Pancreas (tissue), 10 donors: ENCODE results near the gene YRDC. TPM values are rescaled to one million over a fixed set of nuclear protein-coding genes. Genes with fewer than 3 reads are reported as not detected.

Source experiments
- ATAC-seq, 4 donors: fragments of 200-7000 bp; cut with Tn5 transposase; one replicate each; pipeline versions ENCODE4 v1.8.0 to v1.9.1; 2020; ENCODE audit warnings: mild to moderate bottlenecking in 4 of 4, moderate library complexity in 4 of 4
- DNase-seq, 6 donors: peaks; one replicate each; pipeline ENCODE4 v3.0.0-alpha.2; 2020
- FAIRE-seq: peaks from 2 replicates; lab custom pipeline; 2012; peaks lifted over from hg19 to GRCh38; lab: Jason Lieb, UNC
- H3K27ac ChIP-seq, 4 donors: fragments of 200-600 bp; sonication (generic); 1 replicate in 3 of 4; 2 replicates in 1 of 4; pipeline versions ENCODE4 v1.5.0 to v1.8.0; 2020
- H3K27me3 ChIP-seq, 4 donors: fragments of 200-600 bp; one replicate each; pipeline ENCODE4 v1.8.0; 2021
- H3K36me3 ChIP-seq, 3 donors: fragments of 200-600 bp; sonication (generic) in 1 of 3; one replicate each; pipeline versions ENCODE4 v1.5.0 to v1.8.0; 2020 to 2021
- H3K4me1 ChIP-seq, 3 donors: fragments of 200-600 bp; one replicate each; pipeline ENCODE4 v1.8.0; 2021
- H3K4me3 ChIP-seq, 4 donors: fragments of 200-600 bp; sonication (generic) in 2 of 4; one replicate each; pipeline versions ENCODE4 v1.5.0 to v1.8.0; 2020 to 2021
- H3K9me3 ChIP-seq, 4 donors: fragments of 200-600 bp; one replicate each; pipeline ENCODE4 v1.8.0; 2021
- WGBS, 2 donors: extraction: QIAGEN DNeasy Blood & Tissue Kit; methylation state at CpG; one replicate each; pipeline ENCODE4 v1.1.7; 2013; 5-methylcytosine and 5-hydroxymethylcytosine counted together
- intact Hi-C, 3 donors: fragments of 100-400 bp; cut with DNase I; formaldehyde crosslinking; loops; one replicate each; pipeline versions ENCODE4 v1.11.1 to v1.14.2; 2022
- polyA plus RNA-seq, 2 donors: library from polyadenylated mRNA; stranded (reverse); fragments of 200-250 nt; gene quantifications; one replicate each; pipeline ENCODE4 v1.2.3, GENCODE V29; 2013
- total RNA-seq, 6 donors: library from RNA; stranded (reverse); fragmentation: NEBNext Ultra II Directional in 4 of 6; extraction: Animal tissue kit (Norgen Biotek cat#: 25700) in 4 of 6; gene quantifications; one replicate each; pipeline versions ENCODE4 v1.2.1 to v1.2.4, GENCODE V29; 2021 to 2023
- TF ChIP-seq, protein P1 (sequence below), 4 donors: fragments of 200-600 bp; sonication (generic) in 3 of 4; IDR thresholded peaks; one replicate each; pipeline versions ENCODE4 v1.5.0 to v1.8.0; 2021; ENCODE audit warnings: antibody characterized with exemption in 4 of 4
- donor health status: healthy with polysubstance abuse.
- donor health status: DM: no; HTN: no; CAD: no; lungs with moderate emphysema.
- donor health status: DM: no; HTN: no; CAD: no.
- donor health status: control.
- donor health status: control.
- donor health status: Bipolar disorder and iron deficiency.
- donor health status: DM: yes; HTN: yes; CAD: no.
- donor health status: DM: no; HTN: no; CAD: no.
- donor health status: DM: no; HTN: no; CAD: no.
- donor health status: DM: yes; HTN: yes; CAD: no.

The YRDC gene
- total and polyA plus RNA-seq, 8 donors: 4.8 to 11.9 (median 6.2) TPM

DNA sequence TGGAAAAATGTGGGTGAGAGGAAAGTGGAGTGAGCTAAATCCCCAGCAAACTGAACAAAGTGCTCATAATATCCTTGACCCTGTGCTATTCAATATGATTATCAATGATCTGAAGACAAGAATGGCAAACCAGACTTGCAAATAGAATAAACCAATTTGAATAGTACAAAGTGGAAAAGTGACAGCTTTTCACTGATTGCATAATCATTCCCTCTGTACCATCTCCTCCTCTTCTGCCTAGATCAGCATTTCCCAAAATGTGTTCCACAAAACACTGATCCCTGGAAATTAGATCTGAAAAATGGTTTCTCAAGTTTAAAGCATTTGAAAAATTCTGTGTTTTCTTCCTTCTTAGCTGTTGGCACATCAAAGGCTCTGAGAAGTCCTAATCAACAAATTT is 43.3 kb upstream of the YRDC start:
- Histone ChIP-seq H3K36me3 (no peaks in the 10 kb centered on the region), H3K4me1 (peaks cover 0 to 15% (median 0%) of the 10 kb centered on the region in 3 donors), H3K9me3 (no peaks in the 10 kb centered on the region), H3K4me3 (no peak overlapping the region), H3K27me3 (no peaks in the 10 kb centered on the region), H3K27ac (no peak overlapping the region)
- DNase-seq: no peak
- no peak for ATAC-seq
- intact Hi-C loops: no loop called here
- no peak for FAIRE-seq
- TF ChIP-seq, protein P1, sequence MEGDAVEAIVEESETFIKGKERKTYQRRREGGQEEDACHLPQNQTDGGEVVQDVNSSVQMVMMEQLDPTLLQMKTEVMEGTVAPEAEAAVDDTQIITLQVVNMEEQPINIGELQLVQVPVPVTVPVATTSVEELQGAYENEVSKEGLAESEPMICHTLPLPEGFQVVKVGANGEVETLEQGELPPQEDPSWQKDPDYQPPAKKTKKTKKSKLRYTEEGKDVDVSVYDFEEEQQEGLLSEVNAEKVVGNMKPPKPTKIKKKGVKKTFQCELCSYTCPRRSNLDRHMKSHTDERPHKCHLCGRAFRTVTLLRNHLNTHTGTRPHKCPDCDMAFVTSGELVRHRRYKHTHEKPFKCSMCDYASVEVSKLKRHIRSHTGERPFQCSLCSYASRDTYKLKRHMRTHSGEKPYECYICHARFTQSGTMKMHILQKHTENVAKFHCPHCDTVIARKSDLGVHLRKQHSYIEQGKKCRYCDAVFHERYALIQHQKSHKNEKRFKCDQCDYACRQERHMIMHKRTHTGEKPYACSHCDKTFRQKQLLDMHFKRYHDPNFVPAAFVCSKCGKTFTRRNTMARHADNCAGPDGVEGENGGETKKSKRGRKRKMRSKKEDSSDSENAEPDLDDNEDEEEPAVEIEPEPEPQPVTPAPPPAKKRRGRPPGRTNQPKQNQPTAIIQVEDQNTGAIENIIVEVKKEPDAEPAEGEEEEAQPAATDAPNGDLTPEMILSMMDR (IDR thresholded peaks at IDR 0.05): no peak

DNA sequence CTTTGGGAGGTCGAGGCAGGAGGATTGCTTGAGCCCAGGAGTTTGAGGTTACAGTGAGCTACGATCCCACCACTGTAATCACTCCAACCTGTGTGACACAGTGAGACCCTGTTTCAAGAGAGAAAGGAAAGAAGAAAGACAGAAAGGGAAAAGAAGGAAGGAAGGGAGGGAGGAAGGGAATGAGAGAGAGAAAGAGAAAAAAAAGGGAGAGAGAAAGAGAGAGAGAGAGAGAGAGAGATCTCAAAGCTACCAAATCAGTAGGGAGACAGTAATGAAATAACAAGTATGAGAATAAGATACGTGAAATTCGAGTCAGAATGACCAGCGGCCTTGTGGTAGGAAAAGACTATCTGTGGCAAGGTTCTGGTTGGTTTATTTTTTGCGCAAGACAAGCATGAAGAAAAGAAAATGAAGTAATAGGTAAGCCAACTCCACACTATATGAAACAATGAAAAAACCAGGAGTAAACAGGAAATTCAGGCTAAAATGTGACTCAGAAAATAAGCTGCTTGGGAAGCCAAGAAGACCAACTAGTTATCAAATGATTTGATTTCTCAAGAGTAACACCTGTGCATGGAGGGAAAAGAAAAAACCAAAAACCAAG is 42.4 kb upstream of the YRDC start:
- H3K4me1 ChIP-seq: peaks cover 0 to 15% (median 0%) of the 10 kb centered on the region in 3 donors
- H3K27ac ChIP-seq: no peak overlapping the region
- TF ChIP-seq, protein P1 (IDR thresholded peaks at IDR 0.05): no peak
- H3K36me3 ChIP-seq: no peaks in the 10 kb centered on the region
- FAIRE-seq (no peak), DNase-seq (no peak), ATAC-seq (no peak)
- no peaks in the 10 kb centered on the region for H3K9me3 ChIP-seq
- 89 to 93% methylated on average over 6 of the region's 6 CpGs for WGBS, 2 donors
- H3K4me3 ChIP-seq: no peak overlapping the region
- H3K27me3 ChIP-seq: no peaks in the 10 kb centered on the region
- intact Hi-C loops: no loop called here

- DNase-seq: no peak
- 88 to 91% methylated on average over 3 of the region's 3 CpGs for WGBS, 2 donors
- no peaks in the 10 kb centered on the region for H3K27me3 ChIP-seq
- H3K4me1 ChIP-seq: peaks cover 0 to 22% (median 0%) of the 10 kb centered on the region in 3 donors
- H3K4me3 ChIP-seq: no peak overlapping the region
- ATAC-seq: no peak
- FAIRE-seq: no peak
- no peaks in the 10 kb centered on the region for H3K36me3 ChIP-seq
- TF ChIP-seq, protein P1 (IDR thresholded peaks at IDR 0.05): no peak
- H3K9me3 ChIP-seq: no peaks in the 10 kb centered on the region
- no peak overlapping the region for H3K27ac ChIP-seq
- intact Hi-C loops: no loop called here
Measured at GRCh38 chr1:37849480-37849879, 41.5 kb upstream of the YRDC start.

DNA sequence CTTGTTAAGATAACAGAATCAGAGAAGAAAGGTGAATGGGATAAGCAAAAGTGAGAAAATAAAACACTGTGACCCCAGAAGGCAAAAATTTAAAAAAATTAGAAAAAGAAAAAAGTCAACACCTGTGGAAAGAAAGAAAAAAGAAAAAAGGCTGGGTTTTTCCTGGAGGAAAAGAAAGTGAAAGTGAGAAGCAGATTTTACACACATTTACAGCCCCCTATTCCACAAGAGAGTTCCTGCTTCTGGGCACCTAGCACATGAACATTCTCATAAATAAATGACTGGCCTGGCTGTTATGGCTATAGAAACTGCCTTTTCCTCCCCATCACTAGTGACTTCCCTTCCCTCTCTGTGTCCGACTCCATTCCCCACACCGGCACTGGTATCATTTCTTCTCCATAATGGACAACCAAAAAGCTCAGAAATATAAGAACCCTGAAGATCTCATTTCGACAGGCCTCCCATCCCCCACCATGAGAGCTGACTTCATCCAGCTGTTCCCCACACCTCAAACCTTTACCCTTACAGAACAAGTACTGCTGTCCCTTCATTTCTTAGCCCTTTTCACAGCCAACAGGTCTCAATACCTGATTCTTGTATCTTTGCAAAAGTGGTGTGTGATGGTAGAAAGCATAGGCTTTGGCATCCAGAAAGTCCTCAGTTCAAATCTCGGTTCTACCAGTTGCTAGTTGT is 38.8 kb upstream of the YRDC start:
- Histone ChIP-seq H3K27ac (peak overlapping the region in 1 of 4 donors; percentile 14), H3K36me3 (no peaks in the 10 kb centered on the region), H3K27me3 (no peaks in the 10 kb centered on the region), H3K4me1 (peaks cover 0 to 22% (median 0%) of the 10 kb centered on the region in 3 donors), H3K9me3 (no peaks in the 10 kb centered on the region), H3K4me3 (no peak overlapping the region)
- intact Hi-C loops: no loop called here
- peak in 1 of 4 donors; percentile 40 for ATAC-seq
- WGBS, 2 donors: 88 to 89% methylated on average over 4 of the region's 4 CpGs
- TF ChIP-seq, protein P1 (IDR thresholded peaks at IDR 0.05): no peak
- DNase-seq: no peak
- no peak for FAIRE-seq

- H3K27ac ChIP-seq: no peak overlapping the region
- H3K27me3 ChIP-seq: no peaks in the 10 kb centered on the region
- intact Hi-C loops: no loop called here
- DNase-seq (no peak), ATAC-seq (no peak), FAIRE-seq (no peak)
- no peaks in the 10 kb centered on the region for H3K9me3 ChIP-seq
- no peaks in the 10 kb centered on the region for H3K36me3 ChIP-seq
- WGBS, 2 donors: 68 to 74% methylated on average over 3 of the region's 3 CpGs
- H3K4me1 ChIP-seq: peaks cover 0 to 15% (median 0%) of the 10 kb centered on the region in 3 donors
- TF ChIP-seq, protein P1 (IDR thresholded peaks at IDR 0.05): no peak
- H3K4me3 ChIP-seq: no peak overlapping the region
Measured at GRCh38 chr1:37845786-37846185, 37.8 kb upstream of the YRDC start.
